RKO (cell line): ENCODE data around the gene ULK4.
A peak's percentile ranks its signal among the peaks of the same experiment; 100 is the strongest.
"Not testable (repeated sequence)": the region's sequence is repeated elsewhere in the genome, so short reads cannot be mapped to it uniquely, and the experiment has no call there.

Experiments
- DNase-seq: peaks from one replicate; pipeline ENCODE4 v3.0.0-alpha.2; 2016; ENCODE audit warnings: low spot score

ULK4 gene

GRCh38 chr3:41762867-41763266 is 199.0 kb downstream of the ULK4 start:
- not testable (repeated sequence) for DNase-seq

DNA sequence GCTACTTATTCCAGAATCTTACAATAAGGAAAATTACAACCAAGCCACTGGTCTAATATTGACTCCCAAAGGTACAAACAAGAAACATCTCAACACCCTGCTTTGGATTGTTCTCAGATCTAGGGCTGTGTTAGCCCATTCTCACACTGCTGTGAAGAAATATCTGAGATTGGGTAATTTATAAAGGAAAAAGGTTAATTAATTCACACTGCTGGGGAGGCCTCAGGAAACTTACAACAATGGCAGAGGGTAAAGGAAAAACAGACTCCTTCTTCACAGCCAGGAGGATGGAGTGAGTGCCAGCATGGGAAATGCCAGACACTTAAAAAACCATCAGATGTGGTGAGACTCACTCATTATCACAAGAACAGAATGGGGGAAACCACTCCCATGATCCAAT is 208.3 kb downstream of the ULK4 start:
- no peak for DNase-seq

GRCh38 chr3:41751597-41751996 is 210.3 kb downstream of the ULK4 start:
- DNase-seq = no peak

DNA sequence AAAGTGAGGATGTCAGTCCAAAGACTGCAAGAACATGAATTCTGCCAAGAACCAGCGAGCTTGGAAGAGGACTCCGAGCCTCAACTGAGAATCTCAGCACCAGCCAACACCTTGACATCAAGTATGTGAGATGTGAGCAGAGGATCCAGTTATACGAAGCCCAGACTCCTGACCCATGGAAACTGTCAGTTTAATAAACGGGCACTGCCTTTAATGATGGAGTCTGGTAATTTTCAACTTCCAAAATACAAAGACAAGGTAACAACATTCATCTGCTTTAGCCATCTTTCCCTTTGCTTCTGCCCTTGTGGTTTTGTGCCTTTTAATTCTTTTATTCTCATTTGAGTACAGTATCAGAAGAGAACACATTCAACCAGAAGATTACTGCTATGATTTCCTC is 211.9 kb downstream of the ULK4 start:
- DNase-seq = no peak

DNA sequence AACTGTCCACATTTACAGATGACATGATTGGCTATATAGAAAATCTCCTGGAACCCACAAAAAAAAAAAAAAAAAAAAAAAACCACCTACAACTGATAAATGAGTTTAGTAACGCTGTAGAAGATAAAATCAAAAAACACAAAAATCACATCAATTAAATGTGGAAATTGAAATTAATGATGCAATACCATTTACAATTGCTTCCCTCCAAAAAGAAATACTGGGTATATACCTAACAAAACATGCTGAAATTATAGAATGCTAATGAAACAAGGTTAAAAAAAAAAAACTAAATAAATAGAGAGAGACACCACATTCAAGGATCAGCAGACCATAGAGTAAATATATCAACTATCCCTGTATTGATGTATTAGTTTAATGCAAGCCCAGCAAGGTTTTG is 215.7 kb downstream of the ULK4 start:
- no peak for DNase-seq

DNA sequence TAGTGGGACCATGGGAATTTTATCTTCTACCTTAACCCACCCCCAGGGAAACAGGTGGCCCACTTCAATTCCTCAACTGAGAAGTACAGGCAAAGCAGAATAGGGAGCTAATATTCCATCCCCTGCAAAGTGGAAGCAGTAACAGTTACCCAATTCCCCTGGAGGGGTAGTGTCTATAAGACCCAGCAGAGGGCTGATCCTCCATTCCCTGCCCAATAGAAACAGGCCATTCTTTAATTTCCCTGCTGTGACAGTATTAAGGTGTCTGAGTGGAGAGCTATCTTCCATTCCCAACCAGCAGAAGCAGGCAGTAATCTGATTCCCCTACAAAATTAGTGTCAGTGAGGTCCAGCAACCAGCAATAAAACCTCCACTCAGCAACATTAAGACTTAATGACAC is 219.8 kb downstream of the ULK4 start:
- no peak for DNase-seq

GRCh38 chr3:41740374-41740886 is 221.5 kb downstream of the ULK4 start:
- DNase-seq = no peak

GRCh38 chr3:41726891-41727290 is 235.0 kb downstream of the ULK4 start:
- DNase-seq = no peak

- no peak for DNase-seq
Observed at GRCh38 chr3:41717641-41718040, 244.3 kb downstream of the ULK4 start.

DNA sequence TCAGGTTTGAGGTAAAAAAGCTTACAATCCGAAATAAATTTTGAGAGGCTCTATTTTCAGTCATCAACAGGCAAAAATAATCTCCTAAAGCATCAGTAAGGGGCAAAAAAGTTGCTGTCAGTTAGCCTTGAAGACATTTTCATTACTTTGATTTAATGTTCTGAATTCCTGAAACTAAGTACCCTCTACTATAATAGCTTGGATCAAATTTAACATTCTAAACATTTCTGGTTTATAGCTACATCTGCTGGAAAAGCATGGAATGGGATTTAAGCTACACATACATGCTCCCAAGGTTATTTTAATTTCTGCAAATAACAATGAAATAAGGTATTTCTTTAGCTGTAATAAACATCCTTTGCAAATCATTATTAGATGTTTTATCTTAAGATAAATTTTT is 245.4 kb downstream of the ULK4 start:
- DNase-seq = peak; percentile 6

DNA sequence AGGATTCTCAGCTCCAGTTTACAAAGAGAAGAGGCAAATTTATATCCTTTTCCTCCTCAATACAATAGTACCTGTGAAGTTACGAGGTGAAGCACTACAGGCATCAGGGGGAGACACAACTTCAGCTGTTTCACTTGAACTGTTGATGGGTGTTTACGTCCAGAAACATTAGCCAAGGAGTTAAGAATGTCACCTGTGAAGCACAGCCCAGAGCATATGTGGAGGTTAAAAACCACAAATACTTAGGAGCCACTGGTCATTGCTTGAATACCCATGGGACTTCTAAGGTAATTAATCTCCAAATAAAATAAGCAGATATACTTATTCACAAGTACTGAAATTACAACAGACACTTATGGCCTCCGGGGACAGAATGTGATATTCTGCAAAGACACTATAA is 246.5 kb downstream of the ULK4 start:
- DNase-seq = no peak

DNA sequence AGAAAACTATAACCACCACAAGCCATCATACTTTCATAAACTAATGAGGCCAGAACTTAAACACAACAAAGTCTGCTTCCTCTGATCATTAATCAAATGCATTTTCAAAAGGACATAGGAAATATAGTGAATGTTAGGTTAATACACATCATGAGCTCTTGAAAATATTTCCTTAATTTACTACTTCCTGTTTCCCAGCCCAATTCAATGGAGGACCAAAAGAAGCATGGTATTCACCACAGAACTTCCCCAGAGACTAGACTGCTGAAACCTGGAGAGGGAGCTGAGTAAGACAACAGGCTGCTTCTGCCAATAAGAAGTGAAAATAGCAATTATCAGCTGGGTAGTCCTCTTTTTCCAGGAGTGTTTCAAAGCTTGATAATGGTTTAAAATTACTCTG is 250.3 kb downstream of the ULK4 start:
- no peak for DNase-seq

GRCh38 chr3:41710646-41711388 is 251.1 kb downstream of the ULK4 start:
- no peak for DNase-seq

GRCh38 chr3:41709213-41709612 is 252.7 kb downstream of the ULK4 start:
- not testable (repeated sequence) for DNase-seq

DNA sequence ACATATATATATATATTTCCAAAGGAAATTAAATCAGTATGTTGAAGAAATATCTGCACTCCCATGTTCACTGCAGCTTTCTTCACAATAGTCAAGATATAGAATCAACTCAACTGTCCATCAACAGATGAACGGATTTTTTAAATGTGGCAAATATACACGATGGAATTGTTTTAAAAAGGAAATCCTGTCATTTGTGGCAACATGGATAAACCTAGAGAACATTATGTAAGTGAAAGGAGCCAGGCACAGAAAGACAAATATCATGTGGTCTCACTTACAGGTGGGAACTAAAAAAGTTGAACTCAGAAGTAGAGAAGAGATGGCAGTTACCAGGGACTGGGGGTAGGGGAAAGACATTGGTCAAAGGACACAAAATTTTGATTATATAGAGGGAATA is 253.7 kb downstream of the ULK4 start:
- DNase-seq = no peak

DNA sequence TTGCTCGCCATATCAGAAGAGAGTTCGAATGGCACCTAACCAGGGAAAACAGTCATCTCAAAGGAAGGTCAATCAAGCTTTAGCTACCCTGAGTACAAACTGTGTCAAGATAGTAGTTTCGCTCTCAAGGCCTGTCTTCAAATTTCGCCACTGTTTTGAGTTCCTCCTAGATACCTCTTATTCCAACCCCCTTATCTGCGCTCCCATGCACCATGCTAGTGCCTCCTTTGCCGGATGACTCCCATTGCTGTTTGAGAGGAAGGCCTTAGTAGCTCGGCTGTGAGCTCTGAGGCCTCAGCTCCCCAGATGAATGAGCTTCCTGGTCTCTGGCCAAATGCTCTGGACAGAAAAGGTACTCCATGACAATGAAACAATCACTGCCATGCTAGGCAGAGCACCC is 256.0 kb downstream of the ULK4 start:
- DNase-seq = no peak

- no peak for DNase-seq
Observed at GRCh38 chr3:41701191-41701698, 260.7 kb downstream of the ULK4 start.

- no peak for DNase-seq
Observed at GRCh38 chr3:41700155-41700554, 261.7 kb downstream of the ULK4 start.

- DNase-seq = no peak
Observed at GRCh38 chr3:41698898-41699297, 263.0 kb downstream of the ULK4 start.

- DNase-seq = no peak
Observed at GRCh38 chr3:41697702-41698101, 264.2 kb downstream of the ULK4 start.

DNA sequence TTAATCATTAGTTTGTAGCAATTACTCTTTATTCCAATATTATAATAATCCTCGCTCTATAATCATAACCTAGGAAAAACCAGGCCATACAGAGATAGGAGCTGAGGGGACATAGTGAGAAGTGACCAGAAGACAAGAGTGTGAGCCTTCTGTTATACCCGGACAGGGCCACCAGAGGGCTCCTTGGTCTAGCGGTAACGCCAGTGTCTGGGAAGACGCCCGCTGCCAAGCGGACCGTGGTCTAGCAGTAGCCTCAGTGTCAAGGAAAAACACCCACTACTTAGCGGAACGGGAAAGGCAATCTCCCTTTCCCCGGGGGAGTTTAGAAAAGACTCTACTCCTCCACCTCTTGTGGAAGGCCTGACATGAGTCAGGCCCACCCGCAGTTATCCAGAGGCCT is 266.1 kb downstream of the ULK4 start:
- peak; percentile 20 for DNase-seq

GRCh38 chr3:41693799-41694198 is 268.1 kb downstream of the ULK4 start:
- no peak for DNase-seq

- DNase-seq = no peak
Observed at GRCh38 chr3:41690766-41691563, 270.9 kb downstream of the ULK4 start.
